ENCODE measurements around the gene RNF220.

GRCh38 chr1:44547837-44548236, 142.8 kb downstream of the RNF220 start:
- TF ChIP-seq ZNF274 (IDR thresholded peaks at IDR 0.05; ENCODE audit: low read length), result no peak
- no peak for TF ChIP-seq ZNF274 (tag by site-specific recombination; IDR thresholded peaks at IDR 0.05; ENCODE audit: borderline replicate concordance)
- TF ChIP-seq, protein P1, sequence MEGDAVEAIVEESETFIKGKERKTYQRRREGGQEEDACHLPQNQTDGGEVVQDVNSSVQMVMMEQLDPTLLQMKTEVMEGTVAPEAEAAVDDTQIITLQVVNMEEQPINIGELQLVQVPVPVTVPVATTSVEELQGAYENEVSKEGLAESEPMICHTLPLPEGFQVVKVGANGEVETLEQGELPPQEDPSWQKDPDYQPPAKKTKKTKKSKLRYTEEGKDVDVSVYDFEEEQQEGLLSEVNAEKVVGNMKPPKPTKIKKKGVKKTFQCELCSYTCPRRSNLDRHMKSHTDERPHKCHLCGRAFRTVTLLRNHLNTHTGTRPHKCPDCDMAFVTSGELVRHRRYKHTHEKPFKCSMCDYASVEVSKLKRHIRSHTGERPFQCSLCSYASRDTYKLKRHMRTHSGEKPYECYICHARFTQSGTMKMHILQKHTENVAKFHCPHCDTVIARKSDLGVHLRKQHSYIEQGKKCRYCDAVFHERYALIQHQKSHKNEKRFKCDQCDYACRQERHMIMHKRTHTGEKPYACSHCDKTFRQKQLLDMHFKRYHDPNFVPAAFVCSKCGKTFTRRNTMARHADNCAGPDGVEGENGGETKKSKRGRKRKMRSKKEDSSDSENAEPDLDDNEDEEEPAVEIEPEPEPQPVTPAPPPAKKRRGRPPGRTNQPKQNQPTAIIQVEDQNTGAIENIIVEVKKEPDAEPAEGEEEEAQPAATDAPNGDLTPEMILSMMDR (tag by site-specific recombination; IDR thresholded peaks at IDR 0.05), result no peak
- TF ChIP-seq ZNF248 (tag by site-specific recombination; IDR thresholded peaks at IDR 0.05), result no peak
- TF ChIP-seq ZNF211 (tag by site-specific recombination; IDR thresholded peaks at IDR 0.05; ENCODE audit: low read depth), result no peak
